Measurements from ENCODE around the gene FBXW11.

GRCh38 chr5:171968531-171968930 lies 37.9 kb downstream of the FBXW11 start:
- no peak for TF ChIP-seq CTCF (IDR thresholded peaks at IDR 0.05)
- TF ChIP-seq POLR2AphosphoS5 (IDR thresholded peaks at IDR 0.05): no peak
- TF ChIP-seq POLR2A (IDR thresholded peaks at IDR 0.05): no peak
